IMR-90 (cell line): ENCODE measurements around the gene KRT1. TPM values are rescaled to one million over a fixed set of nuclear protein-coding genes. Genes with fewer than 3 reads are reported as not detected.

Experiments used
- ATAC-seq: fragments of 200-7000 bp; cut with Tn5 transposase; 2 replicates; pipeline ENCODE4 v1.9.1; 2020; ENCODE audit warnings: low read depth, mild to moderate bottlenecking, moderate library complexity
- BruUV-seq: library from RNA; stranded (reverse); fragments of 400-500 nt; replicated peaks from 2 replicates; lab custom pipeline; 2021; lab: Mats Ljungman, UMichigan
- CTCF ChIA-PET: fragments of 300-600 bp; formaldehyde crosslinking; extraction: SDS; loops from one replicate; lab custom pipeline; 2021; ENCODE audit warnings: antibody characterized with exemption; lab: Yijun Ruan, JAX
- POLR2A ChIA-PET: fragments of 300-600 bp; sonication (Branson Sonifier 250); formaldehyde crosslinking; loops from one replicate; lab custom pipeline; 2022; ENCODE audit warnings: antibody characterized with exemption; ENCODE audit not compliant: unreplicated experiment; lab: Charles Lee
- DNase-seq: peaks from one replicate; pipeline ENCODE4 v3.0.0; 2013
- H2AFZ ChIP-seq: replicated peaks from 2 replicates; pipeline ENCODE3; 2013; ENCODE audit warnings: low read length, mild to moderate bottlenecking; ENCODE audit not compliant: poor library complexity
- H2AK5ac ChIP-seq: 2 replicates; pipeline ENCODE4 v1.6.1; 2013; ENCODE audit warnings: low read depth, low read length, inconsistent platforms
- H2AK9ac ChIP-seq: replicated peaks from 2 replicates; pipeline ENCODE3; 2013; ENCODE audit warnings: mild to moderate bottlenecking, low read depth, low read length, moderate library complexity; ENCODE audit not compliant: poor library complexity
- H2BK120ac ChIP-seq: 2 replicates; pipeline ENCODE4 v1.6.1; 2013; ENCODE audit warnings: low read depth, low read length, inconsistent platforms
- H2BK15ac ChIP-seq: 3 replicates; pipeline ENCODE4 v1.6.1; 2013; ENCODE audit warnings: low read depth, low read length, inconsistent platforms
- H2BK20ac ChIP-seq: 2 replicates; pipeline ENCODE4 v1.6.1; 2013; ENCODE audit warnings: low read depth, mild to moderate bottlenecking, inconsistent platforms, low read length, moderate library complexity
- H2BK5ac ChIP-seq: 2 replicates; pipeline ENCODE4 v1.6.1; 2013; ENCODE audit warnings: mild to moderate bottlenecking, low read depth, low read length, inconsistent platforms; ENCODE audit not compliant: poor library complexity, severe bottlenecking
- H3K14ac ChIP-seq: replicated peaks from 2 replicates; pipeline ENCODE4 v1.6.1; 2013; ENCODE audit warnings: low read depth, low read length, inconsistent platforms
- H3K18ac ChIP-seq: 2 replicates; pipeline ENCODE4 v1.6.1; 2013; ENCODE audit warnings: low read depth, low read length, control low read depth
- H3K23ac ChIP-seq: 2 replicates; pipeline ENCODE4 v1.6.1; 2013; ENCODE audit warnings: low read depth, low read length, inconsistent platforms
- H3K27ac ChIP-seq: 2 replicates; pipeline ENCODE4 v1.5.1; 2013; ENCODE audit warnings: mild to moderate bottlenecking, control low read depth, low read length; ENCODE audit not compliant: insufficient read depth
- H3K27me3 ChIP-seq: 2 replicates; pipeline ENCODE4 v1.6.1; 2013; ENCODE audit warnings: low read length; ENCODE audit not compliant: control insufficient read depth, insufficient read depth
- H3K36me3 ChIP-seq: 2 replicates; pipeline ENCODE4 v1.6.1; 2013; ENCODE audit warnings: low read length, mixed read lengths; ENCODE audit not compliant: control insufficient read depth, insufficient read depth
- H3K4ac ChIP-seq: 2 replicates; pipeline ENCODE4 v1.6.1; 2013; ENCODE audit warnings: low read depth, low read length, inconsistent platforms
- H3K4me1 ChIP-seq: 2 replicates; pipeline ENCODE4 v1.6.1; 2013; ENCODE audit warnings: low read length, mixed read lengths; ENCODE audit not compliant: control insufficient read depth, insufficient read depth
- H3K4me2 ChIP-seq: 2 replicates; pipeline ENCODE4 v1.6.1; 2013; ENCODE audit warnings: low read depth, mild to moderate bottlenecking, control low read depth, low read length, moderate library complexity
- H3K4me3 ChIP-seq: 2 replicates; pipeline ENCODE4 v1.5.1; 2013; ENCODE audit warnings: low read depth, mild to moderate bottlenecking, control low read depth, low read length, moderate library complexity; ENCODE audit not compliant: insufficient read depth
- H3K56ac ChIP-seq: 2 replicates; pipeline ENCODE4 v1.6.1; 2013; ENCODE audit warnings: low read length, inconsistent platforms; ENCODE audit not compliant: insufficient read depth; ENCODE audit errors: extremely low read depth
- H3K79me1 ChIP-seq, 2 experiments: 2 replicates each; pipeline ENCODE4 v1.6.1; 2013; ENCODE audit warnings: low read length in 2 of 2, inconsistent platforms in 1 of 2, low read depth in 1 of 2
- H3K9ac ChIP-seq: 2 replicates; pipeline ENCODE4 v1.6.1; 2013; ENCODE audit warnings: low read depth, low read length, control low read depth
- H3K9me1 ChIP-seq: 2 replicates; pipeline ENCODE4 v1.6.1; 2013; ENCODE audit warnings: low read length, inconsistent platforms; ENCODE audit not compliant: insufficient read depth
- H3K9me3 ChIP-seq: 2 replicates; pipeline ENCODE4 v1.6.1; 2013; ENCODE audit warnings: low read length; ENCODE audit not compliant: control insufficient read depth, insufficient read depth
- H4K20me1 ChIP-seq: 2 replicates; pipeline ENCODE4 v1.6.1; 2013; ENCODE audit warnings: low read length, inconsistent platforms; ENCODE audit not compliant: insufficient read depth
- H4K5ac ChIP-seq: 2 replicates; pipeline ENCODE4 v1.6.1; 2013; ENCODE audit warnings: mild to moderate bottlenecking, low read depth, low read length, control low read depth
- H4K8ac ChIP-seq, 2 experiments: 2 replicates each; pipeline ENCODE4 v1.6.1; 2013; ENCODE audit warnings: low read depth in 2 of 2, low read length in 2 of 2, control low read depth in 1 of 2, inconsistent platforms in 1 of 2
- H4K91ac ChIP-seq: 2 replicates; pipeline ENCODE4 v1.6.1; 2013; ENCODE audit warnings: low read depth, low read length, inconsistent platforms; ENCODE audit not compliant: insufficient read depth
- CEBPB ChIP-seq: IDR thresholded peaks from 2 replicates; pipeline ENCODE4 v1.6.1; 2012; ENCODE audit warnings: low read depth, low read length, improper control_type of control experiment
- CHD1 ChIP-seq: IDR thresholded peaks from 2 replicates; pipeline ENCODE4 v1.6.1; 2012; ENCODE audit warnings: low read depth, low read length, improper control_type of control experiment
- ELK1 ChIP-seq: fragments of 150-350 bp; IDR thresholded peaks from 2 replicates; pipeline ENCODE4 v1.6.1; 2016; ENCODE audit warnings: low read depth, mild to moderate bottlenecking, low read length, moderate library complexity, borderline replicate concordance
- FOS ChIP-seq: fragments of 150-350 bp; IDR thresholded peaks from 2 replicates; pipeline ENCODE4 v1.6.1; 2016; ENCODE audit warnings: low read depth, low read length
- MXI1 ChIP-seq: IDR thresholded peaks from 2 replicates; pipeline ENCODE4 v1.6.1; 2012; ENCODE audit warnings: low read depth, mild to moderate bottlenecking, low read length, moderate library complexity, borderline replicate concordance
- POLR2A ChIP-seq: IDR thresholded peaks from 2 replicates; pipeline ENCODE4 v1.6.1; 2012; ENCODE audit warnings: mild to moderate bottlenecking, low read depth, low read length
- RCOR1 ChIP-seq: IDR thresholded peaks from 2 replicates; pipeline ENCODE4 v1.6.1; 2012; ENCODE audit warnings: mild to moderate bottlenecking, low read length, improper control_type of control experiment; ENCODE audit not compliant: insufficient replicate concordance
- WGBS, 2 experiments: methylation state at CpG; one replicate each; pipeline versions ENCODE4 v1.1.5 to v1.1.7; 2013; ENCODE audit warnings: missing lambda C conversion rate in 2 of 2; ENCODE audit not compliant: insufficient read length in 1 of 2; ENCODE audit errors: extremely low coverage in 2 of 2; 5-methylcytosine and 5-hydroxymethylcytosine counted together
- dilution Hi-C: fragments of 300-500 bp; cut with HindIII; formaldehyde crosslinking; loops from one replicate; pipeline ENCODE4 v1.14.3; 2018; ENCODE audit warnings: low sequenced_read_pairs; ENCODE audit not compliant: unreplicated experiment
- in situ Hi-C: fragments of 300-500 bp; cut with MboI; formaldehyde crosslinking; loops from 3 replicates; pipeline ENCODE4 v1.14.3; 2019; ENCODE audit warnings: low sequenced_read_pairs, inconsistent platforms, mixed read lengths
- intact Hi-C: fragments of 100-400 bp; cut with micrococcal nuclease; formaldehyde crosslinking; loops from 2 replicates; pipeline ENCODE4 v1.10.0; 2022
- polyA plus RNA-seq, 3 experiments: library from polyadenylated mRNA; depleted of rRNA; stranded (reverse); fragments of >200 nt; gene quantifications; 2 replicates each; pipeline ENCODE4 v1.2.3, GENCODE V29; 2012; ENCODE audit warnings: low replicate concordance in 1 of 3
- total RNA-seq: library from RNA; depleted of rRNA; stranded (reverse); fragments of >200 nt; gene quantifications from 2 replicates; pipeline ENCODE4 v1.2.3, GENCODE V29; 2012

The KRT1 gene
- total and polyA plus RNA-seq, 2 of the 4 experiments (the other 2 are of a cell fraction), result not detected

GRCh38 chr12:52721838-52722470 lies 41.7 kb upstream of the KRT1 start:
- in situ Hi-C loops (no loop called here), dilution Hi-C loops (no loop called here), intact Hi-C loops (loop anchor here (10.0 kb wide), 1 partner anchor 143 kb away; no protein-coding TSS in a partner anchor)
- DNase-seq (no peak), ATAC-seq (no peak)
- Histone ChIP-seq H2BK15ac (no peak overlapping the region), H3K4me3 (no peak overlapping the region), H3K36me3 (no peaks in the 10 kb centered on the region), H2BK20ac (no peak overlapping the region), H3K4me2 (no peak overlapping the region), H3K23ac (no peak overlapping the region), H4K5ac (no peak overlapping the region), H3K4me1 (no peaks in the 10 kb centered on the region), H3K18ac (no peak overlapping the region), H3K56ac (no peak overlapping the region), H2AK5ac (no peak overlapping the region), H2AK9ac (no peak overlapping the region), H3K9ac (no peak overlapping the region), H2AFZ (peak overlapping the region; percentile 21), H3K27ac (no peak overlapping the region), H3K14ac (no peak overlapping the region), H4K8ac (no peak overlapping the region), H3K27me3 (peaks cover 6% of the 10 kb centered on the region), H4K91ac (no peak overlapping the region), H3K4ac (no peak overlapping the region), H4K20me1 (no peaks in the 10 kb centered on the region), H3K9me1 (no peaks in the 10 kb centered on the region), H2BK5ac (no peak overlapping the region), H3K9me3 (no peaks in the 10 kb centered on the region), H2BK120ac (no peak overlapping the region), H3K79me1 (no peaks in the 10 kb centered on the region)
- BruUV-seq, result no TSS peak
- WGBS, 2 experiments, result no CpG with 5 or more reads among the region's 3 CpGs
- POLR2A ChIA-PET, result no interaction called here
- no peak for TF ChIP-seq ELK1
- TF ChIP-seq CEBPB, result no peak
- TF ChIP-seq POLR2A, result no peak
- TF ChIP-seq RCOR1, result no peak
- TF ChIP-seq FOS, result no peak
- TF ChIP-seq MXI1, result no peak
- no peak for TF ChIP-seq CHD1
- CTCF ChIA-PET, result no interaction called here
